ENCODE measurements around the gene SPAAR. TPM values are rescaled to one million over a fixed set of nuclear protein-coding genes. Genes with fewer than 3 reads are reported as not detected.

The SPAAR gene
- total RNA-seq, 1 donor from 2014 or later: 0.56 TPM

GRCh38 chr9:35906923-35907699, 2.2 kb upstream of the SPAAR start:
- no peak for TF ChIP-seq CTCF (IDR thresholded peaks at IDR 0.05)
- Mint-ChIP-seq H3K9me3 (ENCODE audit: unreplicated experiment) (no peaks in the 10 kb centered on the region), H3K4me1 (ENCODE audit: unreplicated experiment) (peaks cover 87% of the 10 kb centered on the region), H3K4me3 (ENCODE audit: unreplicated experiment) (peak overlapping the region; percentile 53), H3K27me3 (ENCODE audit: unreplicated experiment) (no peaks in the 10 kb centered on the region), H3K36me3 (ENCODE audit: unreplicated experiment) (no peaks in the 10 kb centered on the region), H3K27ac (ENCODE audit: unreplicated experiment) (peak overlapping the region; percentile 98)
- DNase-seq (ENCODE audit: extremely low spot score, unreplicated experiment): no peak

GRCh38 chr9:35907711-35908503, 1.4 kb upstream of the SPAAR start:
- no peaks in the 10 kb centered on the region for H3K9me3 Mint-ChIP-seq (ENCODE audit: unreplicated experiment)
- no peaks in the 10 kb centered on the region for H3K27me3 Mint-ChIP-seq (ENCODE audit: unreplicated experiment)
- peak overlapping the region; percentile 98 for H3K27ac Mint-ChIP-seq (ENCODE audit: unreplicated experiment)
- no peak for TF ChIP-seq CTCF (IDR thresholded peaks at IDR 0.05)
- peak overlapping the region; percentile 48 for H3K4me3 Mint-ChIP-seq (ENCODE audit: unreplicated experiment)
- H3K36me3 Mint-ChIP-seq (ENCODE audit: unreplicated experiment): no peaks in the 10 kb centered on the region
- peak; percentile 90 for DNase-seq (ENCODE audit: extremely low spot score, unreplicated experiment)
- peaks cover 85% of the 10 kb centered on the region for H3K4me1 Mint-ChIP-seq (ENCODE audit: unreplicated experiment)

GRCh38 chr9:35908504-35909125, 675 bp upstream of the SPAAR start:
- H3K4me3 Mint-ChIP-seq (ENCODE audit: unreplicated experiment): peak overlapping the region; percentile 10
- DNase-seq (ENCODE audit: extremely low spot score, unreplicated experiment): no peak
- H3K36me3 Mint-ChIP-seq (ENCODE audit: unreplicated experiment): no peaks in the 10 kb centered on the region
- no peaks in the 10 kb centered on the region for H3K27me3 Mint-ChIP-seq (ENCODE audit: unreplicated experiment)
- peaks cover 81% of the 10 kb centered on the region for H3K4me1 Mint-ChIP-seq (ENCODE audit: unreplicated experiment)
- TF ChIP-seq CTCF (IDR thresholded peaks at IDR 0.05): no peak
- peak overlapping the region; percentile 98 for H3K27ac Mint-ChIP-seq (ENCODE audit: unreplicated experiment)
- no peaks in the 10 kb centered on the region for H3K9me3 Mint-ChIP-seq (ENCODE audit: unreplicated experiment)

- no peak for DNase-seq (ENCODE audit: extremely low spot score, unreplicated experiment)
- no peaks in the 10 kb centered on the region for H3K9me3 Mint-ChIP-seq (ENCODE audit: unreplicated experiment)
- TF ChIP-seq CTCF (IDR thresholded peaks at IDR 0.05): no peak
- H3K4me3 Mint-ChIP-seq (ENCODE audit: unreplicated experiment): no peak overlapping the region
- no peaks in the 10 kb centered on the region for H3K27me3 Mint-ChIP-seq (ENCODE audit: unreplicated experiment)
- H3K36me3 Mint-ChIP-seq (ENCODE audit: unreplicated experiment): no peaks in the 10 kb centered on the region
- H3K4me1 Mint-ChIP-seq (ENCODE audit: unreplicated experiment): peaks cover 68% of the 10 kb centered on the region
- peak overlapping the region; percentile 98 for H3K27ac Mint-ChIP-seq (ENCODE audit: unreplicated experiment)
Observed at GRCh38 chr9:35909687-35910612, 660 bp downstream of the SPAAR start.

Data from osteocyte (in vitro differentiated cells).